AG04450 (cell line): ENCODE data around the gene G6PC3. TPM values are rescaled to one million over a fixed set of nuclear protein-coding genes. Genes with fewer than 3 reads are reported as not detected.

Experiments used
- CTCF ChIA-PET: fragments of 300-600, 350-600 bp; formaldehyde crosslinking; extraction: SDS; loops from one replicate; lab custom pipeline; 2022; ENCODE audit warnings: antibody characterized with exemption, inconsistent platforms; lab: Charles Lee
- POLR2A ChIA-PET: fragments of 350-600 bp; formaldehyde crosslinking; extraction: SDS; loops from one replicate; lab custom pipeline; 2021; ENCODE audit warnings: antibody characterized with exemption, inconsistent platforms; lab: Yijun Ruan, JAX
- DNase-seq: peaks from one replicate; pipeline ENCODE4 v3.0.0-alpha.2; 2011; ENCODE audit warnings: low read depth, low spot score
- H3K27ac ChIP-seq: one replicate; pipeline ENCODE4 v1.5.1; 2012; ENCODE audit warnings: low read depth, low read length, control low read depth
- H3K27me3 ChIP-seq: one replicate; pipeline ENCODE4 v1.6.0; 2012; ENCODE audit warnings: low read length; ENCODE audit not compliant: control insufficient read depth, insufficient read depth
- H3K4me3 ChIP-seq: 2 replicates; pipeline ENCODE4 v1.5.1; 2011; ENCODE audit warnings: mild to moderate bottlenecking, low read depth, low read length, control low read depth
- H3K9me3 ChIP-seq: 2 replicates; pipeline ENCODE4 v1.5.1; 2012; ENCODE audit warnings: low read length; ENCODE audit not compliant: control insufficient read depth, insufficient read depth
- CTCF ChIP-seq: IDR thresholded peaks from 2 replicates; pipeline ENCODE4 v1.5.1; 2011; ENCODE audit warnings: low read depth, low read length, control low read depth, inconsistent platforms
- polyA plus RNA-seq: library from polyadenylated mRNA; depleted of rRNA; stranded (reverse); fragments of >200 nt; gene quantifications from 2 replicates; pipeline ENCODE4 v1.2.3, GENCODE V29; 2011

G6PC3 gene
- polyA plus RNA-seq, 1 experiment: 69.8 TPM

GRCh38 chr17:44037471-44037870, 33.1 kb upstream of the G6PC3 start:
- Histone ChIP-seq H3K9me3 (no peaks in the 10 kb centered on the region), H3K27ac (no peak overlapping the region), H3K4me3 (no peak overlapping the region), H3K27me3 (no peaks in the 10 kb centered on the region)
- ChIA-PET CTCF (interaction anchor here (1.1 kb wide), 1 partner anchor 10 kb away, joined by 3 read pairs; no protein-coding TSS in a partner anchor), POLR2A (no interaction called here)
- TF ChIP-seq CTCF: no peak
- no peak for DNase-seq

- H3K27ac ChIP-seq: no peak overlapping the region
- POLR2A ChIA-PET: no interaction called here
- H3K4me3 ChIP-seq: no peak overlapping the region
- no peak for DNase-seq
- TF ChIP-seq CTCF: no peak
- no peaks in the 10 kb centered on the region for H3K9me3 ChIP-seq
- CTCF ChIA-PET: interaction anchor here (0.8 to 6.3 kb wide), 3 partner anchors 9 to 130 kb away, joined by 3 to 55 read pairs (median 3); partner anchors contain the start of gene PPY
- H3K27me3 ChIP-seq: no peaks in the 10 kb centered on the region
Observed at GRCh38 chr17:44038604-44039011, 31.9 kb upstream of the G6PC3 start.

DNA sequence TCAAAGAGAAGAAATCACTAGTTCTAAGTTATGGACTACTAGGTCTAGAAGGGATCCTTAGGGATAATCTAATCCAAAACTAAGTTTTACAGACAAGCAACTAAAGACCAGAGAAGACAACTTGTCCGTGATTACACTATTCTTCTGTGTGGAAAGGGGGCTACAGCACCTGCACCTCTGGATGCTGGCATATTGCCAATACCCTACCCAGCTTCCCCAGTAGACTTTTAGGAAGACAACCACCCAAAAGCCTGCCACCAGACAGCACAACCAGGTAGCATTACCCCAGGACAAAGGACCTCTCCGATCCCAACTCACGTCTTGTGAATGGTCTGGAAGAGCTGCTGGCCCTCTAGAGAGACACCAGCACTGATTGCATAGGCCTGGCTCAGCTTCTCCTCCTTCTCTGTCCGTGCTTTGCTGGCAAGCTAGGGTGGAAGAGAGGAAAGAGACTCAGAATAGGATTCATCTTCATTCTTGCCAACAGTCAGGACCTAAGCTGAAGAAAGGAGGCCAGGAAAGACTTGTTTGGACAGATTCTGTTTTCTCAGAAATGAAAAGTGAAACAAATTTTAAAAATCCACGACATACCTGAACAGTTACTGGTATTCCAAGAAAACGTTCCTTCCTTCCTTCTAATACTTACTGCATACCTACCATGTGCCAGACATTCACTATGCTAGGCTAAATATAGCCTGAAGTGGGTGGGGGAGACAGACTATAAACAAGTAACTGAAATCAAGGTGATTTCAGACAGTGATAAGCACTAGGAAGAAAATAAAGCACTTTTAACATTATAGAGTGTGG, 30.5 kb upstream of the G6PC3 start:
- POLR2A ChIA-PET: interaction anchor here (0.8 kb wide), 1 partner anchor 22 kb away, joined by 8 read pairs; no protein-coding TSS in a partner anchor
- Histone ChIP-seq H3K27me3 (no peaks in the 10 kb centered on the region), H3K27ac (no peak overlapping the region), H3K9me3 (no peaks in the 10 kb centered on the region), H3K4me3 (no peak overlapping the region)
- TF ChIP-seq CTCF: no peak
- CTCF ChIA-PET: interaction anchor here (1.3 to 6.3 kb wide), 6 partner anchors 8 to 130 kb away, joined by 3 to 55 read pairs (median 4); partner anchors contain the start of gene PPY
- no peak for DNase-seq

GRCh38 chr17:44043272-44043696, 27.3 kb upstream of the G6PC3 start:
- H3K27me3 ChIP-seq: no peaks in the 10 kb centered on the region
- no peak for TF ChIP-seq CTCF
- ChIA-PET POLR2A (interaction anchor here (0.5 to 1.7 kb wide), 9 partner anchors 10 to 101 kb away, joined by 3 to 9 read pairs (median 3); partner anchors contain the start of genes G6PC3, LSM12 and TMEM101), CTCF (interaction anchor here (0.5 to 6.3 kb wide), 12 partner anchors 14 to 165 kb away, joined by 3 to 55 read pairs (median 4); partner anchors contain the start of genes HDAC5 and PPY)
- DNase-seq: peak; percentile 37
- H3K4me3 ChIP-seq: no peak overlapping the region
- no peaks in the 10 kb centered on the region for H3K9me3 ChIP-seq
- H3K27ac ChIP-seq: peak overlapping the region; percentile 80
